H1 (cell line): ENCODE results near the gene MPRIP. TPM values are rescaled to one million over a fixed set of nuclear protein-coding genes. Genes with fewer than 3 reads are reported as not detected.

ENCODE experiments used
- CTCF ChIA-PET: fragments of 300-600 bp; sonication (Branson Sonifier 250); formaldehyde crosslinking; loops from one replicate; lab custom pipeline; 2021; ENCODE audit not compliant: partially characterized antibody; lab: Charles Lee
- POLR2A ChIA-PET: fragments of 300-600 bp; sonication (Branson Sonifier 250); formaldehyde crosslinking; loops from one replicate; lab custom pipeline; 2021; ENCODE audit warnings: inconsistent platforms; ENCODE audit not compliant: partially characterized antibody; lab: Charles Lee
- DNase-seq, 2 experiments: peaks; one replicate each; pipeline versions ENCODE4 v3.0.0 to v3.0.0-alpha.2; 2010 to 2022; ENCODE audit warnings: low spot score in 2 of 2, low read depth in 1 of 2, mixed read lengths in 1 of 2
- FAIRE-seq: peaks from 2 replicates; lab custom pipeline; 2011; peaks lifted over from hg19 to GRCh38; lab: Jason Lieb, UNC
- H2AFZ ChIP-seq: 2 replicates; pipeline ENCODE4 v1.8.1; 2012; ENCODE audit warnings: low read length, inconsistent platforms
- H2AK5ac ChIP-seq: 2 replicates; pipeline ENCODE4 v1.6.1; 2013; ENCODE audit warnings: low read depth, low read length
- H2BK120ac ChIP-seq: replicated peaks from 2 replicates; pipeline ENCODE3; 2013; ENCODE audit warnings: low read depth, low read length, inconsistent platforms
- H2BK12ac ChIP-seq: 2 replicates; pipeline ENCODE4 v1.6.1; 2013; ENCODE audit warnings: low read depth, low read length
- H2BK15ac ChIP-seq: 2 replicates; pipeline ENCODE4 v1.6.1; 2013; ENCODE audit warnings: low read length
- H2BK20ac ChIP-seq: 2 replicates; pipeline ENCODE4 v1.6.1; 2013; ENCODE audit warnings: low read length
- H2BK5ac ChIP-seq: 2 replicates; pipeline ENCODE4 v1.6.1; 2013; ENCODE audit warnings: low read depth, low read length
- H3K14ac ChIP-seq: 2 replicates; pipeline ENCODE4 v1.6.1; 2013; ENCODE audit warnings: inconsistent platforms; ENCODE audit not compliant: insufficient read length
- H3K18ac ChIP-seq: 2 replicates; pipeline ENCODE4 v1.6.1; 2013; ENCODE audit warnings: low read length; ENCODE audit errors: extremely low read depth
- H3K23ac ChIP-seq: 2 replicates; pipeline ENCODE4 v1.6.1; 2013; ENCODE audit warnings: inconsistent platforms; ENCODE audit not compliant: insufficient read length
- H3K23me2 ChIP-seq: 2 replicates; pipeline ENCODE4 v1.6.1; 2013; ENCODE audit warnings: low read depth, low read length
- H3K27ac ChIP-seq: 2 replicates; pipeline ENCODE4 v1.6.1; 2011; ENCODE audit warnings: low read depth, low read length, inconsistent platforms
- H3K27me3 ChIP-seq, 4 experiments: replicated peaks in 1 of 4; 1 replicate in 1 of 4; 2 replicates in 3 of 4; pipeline versions ENCODE4 v1.6.1 to v1.8.1; 2011 to 2013; ENCODE audit warnings: low read length in 3 of 4, mild to moderate bottlenecking in 3 of 4, inconsistent platforms in 2 of 4, mixed read lengths in 2 of 4, moderate library complexity in 1 of 4; ENCODE audit not compliant: control insufficient read depth in 3 of 4, insufficient read depth in 3 of 4; ENCODE audit errors: extremely low read depth in 1 of 4
- H3K36me3 ChIP-seq, 4 experiments: 2 replicates each; pipeline versions ENCODE4 v1.6.1 to v1.8.1; 2011 to 2013; ENCODE audit warnings: mild to moderate bottlenecking in 4 of 4, low read length in 3 of 4, moderate library complexity in 2 of 4, control low read depth in 1 of 4, inconsistent platforms in 1 of 4; ENCODE audit not compliant: insufficient read depth in 4 of 4, control insufficient read depth in 2 of 4
- H3K4ac ChIP-seq: replicated peaks from 2 replicates; pipeline ENCODE3; 2013; ENCODE audit warnings: low read length, low read depth, mixed read lengths, inconsistent platforms; ENCODE audit not compliant: insufficient read length
- H3K4me1 ChIP-seq, 4 experiments: replicated peaks in 1 of 4; 1 replicate in 1 of 4; 2 replicates in 3 of 4; pipeline versions ENCODE4 v1.6.1 to v1.8.1; 2011 to 2013; ENCODE audit warnings: low read length in 3 of 4, inconsistent platforms in 2 of 4, mixed read lengths in 1 of 4; ENCODE audit not compliant: insufficient read depth in 4 of 4, control insufficient read depth in 3 of 4
- H3K4me2 ChIP-seq, 2 experiments: 2 replicates each; pipeline versions ENCODE4 v1.6.1 to v1.8.1; 2011 to 2013; ENCODE audit warnings: low read depth in 2 of 2, low read length in 2 of 2, control low read depth in 1 of 2, inconsistent platforms in 1 of 2, mild to moderate bottlenecking in 1 of 2; ENCODE audit not compliant: insufficient read depth in 1 of 2
- H3K4me3 ChIP-seq, 4 experiments: fragments of 200-600, 300-600 bp in 1 of 4; sonication (generic), shearing (Covaris generic), sonication (Bioruptor Twin) in 1 of 4; 2 replicates each; pipeline versions ENCODE4 v1.5.1 to v1.8.1; 2011 to 2016; ENCODE audit warnings: low read length in 4 of 4, low read depth in 3 of 4, control low read depth in 2 of 4, inconsistent platforms in 2 of 4, mild to moderate bottlenecking in 2 of 4, mixed read lengths in 1 of 4, moderate library complexity in 1 of 4; ENCODE audit not compliant: insufficient read depth in 2 of 4; ENCODE audit errors: extremely low read depth in 1 of 4
- H3K56ac ChIP-seq: replicated peaks from 2 replicates; pipeline ENCODE3; 2013; ENCODE audit warnings: low read depth, mild to moderate bottlenecking, mixed read lengths, low read length, inconsistent platforms; ENCODE audit not compliant: insufficient read length
- H3K79me1 ChIP-seq: 2 replicates; pipeline ENCODE4 v1.6.1; 2013; ENCODE audit warnings: low read depth, low read length, control low read depth
- H3K79me2 ChIP-seq, 2 experiments: 2 replicates each; pipeline versions ENCODE4 v1.6.1 to v1.8.1; 2012 to 2013; ENCODE audit warnings: low read length in 2 of 2, mild to moderate bottlenecking in 2 of 2, inconsistent platforms in 1 of 2; ENCODE audit not compliant: insufficient read depth in 2 of 2, control insufficient read depth in 1 of 2
- H3K9ac ChIP-seq, 4 experiments: replicated peaks in 1 of 4; 1 replicate in 1 of 4; 2 replicates in 3 of 4; pipeline versions ENCODE4 v1.6.1 to v1.8.1; 2011 to 2013; ENCODE audit warnings: low read depth in 3 of 4, low read length in 3 of 4, control low read depth in 2 of 4, mild to moderate bottlenecking in 2 of 4, moderate library complexity in 2 of 4, inconsistent platforms in 1 of 4; ENCODE audit errors: extremely low read depth in 1 of 4
- H3K9me3 ChIP-seq, 2 experiments: 2 replicates each; pipeline versions ENCODE4 v1.6.1 to v1.8.1; 2012 to 2013; ENCODE audit warnings: mild to moderate bottlenecking in 2 of 2, moderate library complexity in 2 of 2, control low read depth in 1 of 2, inconsistent platforms in 1 of 2, low read depth in 1 of 2, low read length in 1 of 2, mixed read lengths in 1 of 2; ENCODE audit not compliant: insufficient read depth in 2 of 2
- H4K20me1 ChIP-seq, 2 experiments: replicated peaks in 1 of 2; 2 replicates each; pipeline versions ENCODE3 to v1.8.1; 2011 to 2013; ENCODE audit warnings: inconsistent platforms in 2 of 2, low read length in 2 of 2, mild to moderate bottlenecking in 1 of 2; ENCODE audit not compliant: insufficient read depth in 2 of 2, control insufficient read depth in 1 of 2
- H4K5ac ChIP-seq: 2 replicates; pipeline ENCODE4 v1.6.1; 2013; ENCODE audit warnings: low read length, low read depth, mixed read lengths, inconsistent platforms; ENCODE audit not compliant: insufficient read length
- H4K8ac ChIP-seq: 2 replicates; pipeline ENCODE4 v1.8.0; 2013; ENCODE audit warnings: mild to moderate bottlenecking, moderate library complexity, low read length, inconsistent platforms; ENCODE audit not compliant: insufficient read depth; ENCODE audit errors: extremely low read depth
- H4K91ac ChIP-seq: replicated peaks from 2 replicates; pipeline ENCODE3; 2013; ENCODE audit warnings: low read length, mixed read lengths, inconsistent platforms; ENCODE audit not compliant: insufficient read length
- NANOG ChIP-seq: IDR thresholded peaks from 2 replicates; pipeline ENCODE4 v1.6.1; 2011; ENCODE audit warnings: low read length, low read depth, mild to moderate bottlenecking, inconsistent platforms; ENCODE audit not compliant: insufficient read depth, poor library complexity, severe bottlenecking
- SIX5 ChIP-seq: IDR thresholded peaks from 2 replicates; pipeline ENCODE4 v1.6.1; 2011; ENCODE audit warnings: mild to moderate bottlenecking, low read depth, low read length
- SUZ12 ChIP-seq: fragments of 200-600 bp; sonication (generic); IDR thresholded peaks from 2 replicates; pipeline ENCODE4 v1.6.1; 2012; ENCODE audit warnings: mild to moderate bottlenecking, inconsistent platforms, low read length, moderate library complexity, mixed read lengths
- polyA plus RNA-seq, 7 experiments: library from polyadenylated mRNA; depleted of rRNA in 3 of 7; stranded (reverse) in 5 of 7; unstranded in 2 of 7; fragments of >200 nt in 5 of 7; fragments of 200-250 nt in 2 of 7; gene quantifications; 1 replicate in 5 of 7; 2 replicates in 1 of 7; 4 replicates in 1 of 7; pipeline versions ENCODE4 v1.2.1 to v1.2.3, GENCODE V29; 2011 to 2013; ENCODE audit warnings: missing spikeins in 2 of 7, mixed read lengths in 2 of 7
- total RNA-seq: library from RNA; stranded (reverse); fragmentation: NEBNext Ultra II Directional; extraction: Animal tissue kit (Norgen Biotek cat#: 25700); gene quantifications from 2 replicates; pipeline ENCODE4 v1.2.1, GENCODE V29; 2021
- TF ChIP-seq, protein P1 (sequence below): IDR thresholded peaks from 2 replicates; pipeline ENCODE4 v1.6.1; 2012; ENCODE audit warnings: inconsistent platforms

MPRIP gene
- total and polyA plus RNA-seq, 2 of the 8 experiments (the other 6 are each of a cell fraction or from before 2014, with no cell fraction given), result 48.6 to 146 TPM

DNA sequence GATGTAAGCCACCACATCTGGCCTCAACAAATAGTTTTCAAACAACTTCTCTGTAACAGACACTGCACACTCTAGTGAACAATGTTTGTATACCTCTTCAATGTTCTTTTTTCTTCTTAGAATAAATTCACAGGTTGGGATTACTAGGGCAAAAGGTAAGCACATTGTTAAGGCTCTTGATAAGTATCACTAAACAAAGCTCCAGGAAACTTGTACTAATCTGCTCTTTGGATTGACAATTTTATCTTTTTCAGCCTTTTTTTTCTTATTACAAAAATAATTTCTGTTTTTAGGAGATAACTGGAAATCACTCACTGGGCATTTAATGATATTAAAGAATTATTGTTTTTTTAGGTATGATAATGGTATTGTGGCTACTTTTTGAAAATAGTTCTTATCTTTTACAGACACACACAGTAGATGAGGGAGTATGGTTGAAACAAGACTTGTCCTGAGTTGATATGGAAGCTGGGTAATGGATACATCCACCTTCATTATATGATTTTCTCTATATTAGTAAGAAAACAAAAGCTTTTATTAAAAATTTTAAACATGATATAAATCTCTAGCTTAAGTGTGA, 7.7 kb upstream of the MPRIP start:
- Histone ChIP-seq H2BK5ac (no peak overlapping the region), H3K56ac (no peak overlapping the region), H3K27me3 (no peaks in the 10 kb centered on the region; a peak in 1 of 7 replicates), H3K79me2 (no peaks in the 10 kb centered on the region), H3K4me2 (no peak overlapping the region), H3K36me3 (no peaks in the 10 kb centered on the region), H3K14ac (no peak overlapping the region), H2BK20ac (no peak overlapping the region), H3K27ac (no peak overlapping the region), H3K4me3 (no peak overlapping the region), H2AK5ac (no peak overlapping the region), H2BK15ac (no peak overlapping the region), H3K9me3 (no peaks in the 10 kb centered on the region), H2AFZ (no peak overlapping the region), H3K18ac (no peak overlapping the region), H2BK120ac (no peak overlapping the region), H3K23me2 (no peaks in the 10 kb centered on the region; the same call in 1 of the 2 replicates), H3K4me1 (peaks cover under 1 to 7% (median 4%) of the 10 kb centered on the region in 4 experiments), H4K8ac (no peak overlapping the region), H2BK12ac (no peak overlapping the region), H4K91ac (no peak overlapping the region), H4K5ac (no peak overlapping the region), H3K4ac (no peak overlapping the region), H3K23ac (no peak overlapping the region), H3K9ac (no peak overlapping the region), H3K79me1 (no peaks in the 10 kb centered on the region), H4K20me1 (no peaks in the 10 kb centered on the region)
- DNase-seq (no peak), FAIRE-seq (no peak)
- CTCF ChIA-PET, result interaction anchor here (0.8 to 2.2 kb wide), 7 partner anchors 8 to 109 kb away, joined by 3 to 8 read pairs (median 3); no protein-coding TSS in a partner anchor
- POLR2A ChIA-PET, result interaction anchor here (0.6 kb wide), 1 partner anchor 9 kb away, joined by 3 read pairs; no protein-coding TSS in a partner anchor
- TF ChIP-seq, protein P1, sequence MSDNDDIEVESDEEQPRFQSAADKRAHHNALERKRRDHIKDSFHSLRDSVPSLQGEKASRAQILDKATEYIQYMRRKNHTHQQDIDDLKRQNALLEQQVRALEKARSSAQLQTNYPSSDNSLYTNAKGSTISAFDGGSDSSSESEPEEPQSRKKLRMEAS, result no peak
- no peak for TF ChIP-seq SIX5
- no peak for TF ChIP-seq SUZ12
- TF ChIP-seq NANOG, result no peak
